ENCODE results near the gene SAP30BP.

Gene SAP30BP

DNA sequence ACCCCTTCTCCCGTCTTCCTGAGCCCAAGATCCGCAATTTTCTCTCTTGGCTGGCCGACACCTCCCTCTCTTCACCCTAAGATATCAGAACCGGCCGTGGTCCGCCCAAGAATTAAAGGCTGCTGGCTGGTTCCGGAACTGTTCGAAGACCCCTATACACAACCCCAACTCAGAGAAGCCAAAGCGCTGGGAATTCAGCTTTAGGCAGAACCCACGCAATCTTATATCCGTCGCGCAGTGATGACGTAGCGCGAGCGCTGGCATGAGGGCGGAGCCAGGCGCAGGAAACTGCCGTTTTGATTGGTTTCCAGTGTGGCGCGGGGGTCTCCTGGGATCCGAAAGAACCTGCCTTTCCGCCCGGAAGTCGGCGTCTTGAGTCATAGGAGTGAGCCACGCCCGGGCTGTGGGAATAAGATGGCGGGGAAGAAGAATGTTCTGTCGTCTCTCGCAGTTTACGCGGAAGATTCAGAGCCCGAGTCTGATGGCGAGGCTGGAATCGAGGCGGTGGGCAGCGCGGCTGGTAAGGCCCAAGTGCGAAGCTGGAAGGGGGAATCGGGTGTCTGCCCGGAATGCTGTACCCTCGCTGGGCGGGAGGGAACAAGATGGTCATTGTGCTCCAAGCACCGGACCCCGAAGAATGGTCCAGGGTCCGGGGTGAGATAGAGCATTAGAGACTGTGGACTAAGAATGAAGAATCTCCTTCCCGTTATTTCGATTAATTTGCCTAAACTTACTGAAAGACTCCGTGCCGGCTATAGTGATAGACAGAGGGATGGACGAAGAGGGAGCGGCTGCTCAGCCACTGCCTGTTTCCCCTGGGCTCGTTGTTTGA lies at the start of gene SAP30BP, which contains the start of gene RECQL5:
SAP30BP (plus strand) TSS at position 380 of the 832 bp plus-strand sequence; CDS start at position 415, 35 bp downstream.
RECQL5 (minus strand) TSS at position 196 of the 832 bp plus-strand sequence. CDS start 597 bp downstream, outside the sequence.
- H3K9me3 ChIP-seq (ENCODE audit: insufficient read depth, low read length) = no peaks in the 10 kb centered on the region
- H3K4me3 ChIP-seq (ENCODE audit: insufficient read length, low read depth) = peak within 1 kb of the TSS; percentile 99
- H3K4me1 ChIP-seq (ENCODE audit: insufficient read depth, insufficient read length) = no peaks in the 10 kb centered on the region
- peak; percentile 74 for TF ChIP-seq YY1 (IDR thresholded peaks at IDR 0.05; ENCODE audit: insufficient read depth, insufficient read length)
- no peak for TF ChIP-seq SUZ12 (IDR thresholded peaks at IDR 0.05; ENCODE audit: extremely low read depth, insufficient read depth, insufficient read length)
- DNase-seq (ENCODE audit: low read depth, low spot score) = peak; percentile 93
- peaks cover 66% of the 10 kb centered on the region for H3K36me3 ChIP-seq (ENCODE audit: insufficient read depth, insufficient read length, low read length)
- H3K27me3 ChIP-seq (ENCODE audit: insufficient read depth, insufficient read length) = no peaks in the 10 kb centered on the region
- peak within 1 kb of the TSS; percentile 99 for H3K9ac ChIP-seq (ENCODE audit: insufficient read length, low read depth)

DNA sequence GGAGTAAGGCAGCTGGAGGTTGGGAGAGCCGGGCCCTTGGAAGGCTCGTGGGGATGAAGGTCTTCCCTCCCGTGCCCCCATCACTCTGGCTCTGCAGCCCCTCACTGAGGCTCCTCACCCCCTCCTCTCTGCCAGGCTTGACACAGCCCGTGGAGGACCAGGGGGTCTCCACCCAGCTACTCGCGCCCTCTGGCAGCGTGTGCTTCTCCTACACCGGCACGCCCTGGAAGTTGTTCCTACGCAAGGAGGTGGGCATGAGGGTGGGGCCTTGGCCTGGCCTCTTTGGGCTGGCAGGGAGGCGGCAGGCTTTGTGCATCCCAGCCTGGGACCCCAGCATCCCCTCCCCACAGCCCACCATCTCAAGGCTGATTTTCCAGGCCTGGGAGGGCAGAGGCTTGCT lies 49.5 kb upstream of the SAP30BP start:
- Histone ChIP-seq H3K4me1 (ENCODE audit: insufficient read depth, insufficient read length) (peaks cover 30% of the 10 kb centered on the region), H3K9me3 (ENCODE audit: insufficient read depth, low read length) (no peaks in the 10 kb centered on the region), H3K4me3 (ENCODE audit: insufficient read length, low read depth) (no peak overlapping the region), H3K36me3 (ENCODE audit: insufficient read depth, insufficient read length, low read length) (no peaks in the 10 kb centered on the region), H3K9ac (ENCODE audit: insufficient read length, low read depth) (no peak overlapping the region), H3K27me3 (ENCODE audit: insufficient read depth, insufficient read length) (no peaks in the 10 kb centered on the region)
- no peak for TF ChIP-seq ZNF274 (IDR thresholded peaks at IDR 0.05; ENCODE audit: low read depth, low read length)
- TF ChIP-seq SUZ12 (IDR thresholded peaks at IDR 0.05; ENCODE audit: extremely low read depth, insufficient read depth, insufficient read length) = no peak
- TF ChIP-seq YY1 (IDR thresholded peaks at IDR 0.05; ENCODE audit: insufficient read depth, insufficient read length) = no peak
- DNase-seq (ENCODE audit: low read depth, low spot score) = no peak

DNA sequence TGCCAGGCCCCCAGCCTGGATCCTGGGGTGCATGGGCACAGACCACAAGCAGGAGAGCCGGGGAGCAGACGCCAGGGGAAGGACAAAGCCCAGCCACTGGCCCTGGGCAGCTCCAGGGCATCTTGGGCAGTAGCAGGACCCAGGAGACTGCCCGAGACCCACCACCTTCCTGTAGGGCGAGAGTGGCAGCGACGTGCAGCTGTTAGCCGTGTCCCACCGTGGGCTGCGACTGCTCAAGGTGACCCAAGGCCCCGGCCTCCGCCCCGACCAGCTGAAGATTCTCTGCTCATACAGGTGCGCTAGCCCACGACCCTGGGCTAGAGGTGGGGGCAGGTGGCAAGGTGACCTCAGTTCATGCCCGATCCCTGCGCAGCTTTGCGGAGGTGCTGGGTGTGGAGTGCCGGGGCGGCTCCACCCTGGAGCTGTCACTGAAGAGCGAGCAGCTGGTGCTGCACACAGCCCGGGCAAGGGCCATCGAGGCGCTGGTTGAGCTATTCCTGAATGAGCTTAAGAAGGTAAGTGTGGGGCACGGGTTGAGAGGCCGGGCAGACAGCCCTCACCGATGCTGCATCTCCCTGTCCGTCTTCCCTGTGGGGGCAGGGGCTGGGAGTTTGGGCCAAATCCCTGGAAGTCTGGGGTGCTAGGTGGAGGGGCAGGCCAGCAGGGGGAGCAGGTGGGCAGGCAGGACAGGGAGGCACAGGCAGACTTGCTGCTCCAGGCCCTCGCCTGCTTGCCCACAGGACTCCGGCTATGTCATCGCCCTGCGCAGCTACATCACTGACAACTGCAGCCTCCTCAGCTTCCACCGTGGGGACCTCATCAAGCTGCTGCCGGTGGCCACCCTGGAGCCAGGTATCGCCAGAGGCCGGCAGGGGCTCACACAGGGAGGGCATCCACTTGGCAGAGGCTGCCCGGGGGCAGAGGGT lies 47.4 kb upstream of the SAP30BP start:
- Histone ChIP-seq H3K27me3 (ENCODE audit: insufficient read depth, insufficient read length) (no peaks in the 10 kb centered on the region), H3K4me3 (ENCODE audit: insufficient read length, low read depth) (no peak overlapping the region), H3K9ac (ENCODE audit: insufficient read length, low read depth) (peak overlapping the region; percentile 61), H3K36me3 (ENCODE audit: insufficient read depth, insufficient read length, low read length) (peaks cover under 1% of the 10 kb centered on the region), H3K9me3 (ENCODE audit: insufficient read depth, low read length) (no peaks in the 10 kb centered on the region), H3K4me1 (ENCODE audit: insufficient read depth, insufficient read length) (peaks cover 23% of the 10 kb centered on the region)
- TF ChIP-seq ZNF274 (IDR thresholded peaks at IDR 0.05; ENCODE audit: low read depth, low read length) (no peak), YY1 (IDR thresholded peaks at IDR 0.05; ENCODE audit: insufficient read depth, insufficient read length) (no peak), SUZ12 (IDR thresholded peaks at IDR 0.05; ENCODE audit: extremely low read depth, insufficient read depth, insufficient read length) (no peak)
- peak; percentile 49 for DNase-seq (ENCODE audit: low read depth, low spot score)

DNA sequence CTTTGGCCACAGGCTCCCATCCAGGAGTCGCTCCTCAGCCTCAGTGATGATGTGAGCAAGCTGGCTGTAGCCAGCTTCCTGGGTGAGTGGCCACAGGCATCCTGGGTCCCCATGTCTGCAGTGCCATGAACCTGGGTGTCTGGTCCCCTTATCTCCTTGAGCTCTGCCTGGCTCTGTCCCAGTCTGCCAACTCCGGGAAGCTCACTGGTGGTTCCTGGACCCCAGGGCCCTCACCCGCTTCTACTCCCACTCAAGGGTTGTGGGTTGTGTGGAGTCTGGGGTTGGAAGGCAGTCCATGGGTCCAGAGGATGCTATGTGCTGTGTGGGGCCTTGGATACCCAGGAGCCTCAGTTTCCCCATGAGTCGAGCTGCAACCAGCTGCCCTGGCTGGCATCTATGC lies 45.6 kb upstream of the SAP30BP start:
- no peak for DNase-seq (ENCODE audit: low read depth, low spot score)
- H3K27me3 ChIP-seq (ENCODE audit: insufficient read depth, insufficient read length) = no peaks in the 10 kb centered on the region
- peaks cover 32% of the 10 kb centered on the region for H3K4me1 ChIP-seq (ENCODE audit: insufficient read depth, insufficient read length)
- TF ChIP-seq ZNF274 (IDR thresholded peaks at IDR 0.05; ENCODE audit: low read depth, low read length) (no peak), SUZ12 (IDR thresholded peaks at IDR 0.05; ENCODE audit: extremely low read depth, insufficient read depth, insufficient read length) (no peak), YY1 (IDR thresholded peaks at IDR 0.05; ENCODE audit: insufficient read depth, insufficient read length) (no peak)
- no peak overlapping the region for H3K4me3 ChIP-seq (ENCODE audit: insufficient read length, low read depth)
- H3K9ac ChIP-seq (ENCODE audit: insufficient read length, low read depth) = no peak overlapping the region
- no peaks in the 10 kb centered on the region for H3K9me3 ChIP-seq (ENCODE audit: insufficient read depth, low read length)
- peaks cover 17% of the 10 kb centered on the region for H3K36me3 ChIP-seq (ENCODE audit: insufficient read depth, insufficient read length, low read length)

DNA sequence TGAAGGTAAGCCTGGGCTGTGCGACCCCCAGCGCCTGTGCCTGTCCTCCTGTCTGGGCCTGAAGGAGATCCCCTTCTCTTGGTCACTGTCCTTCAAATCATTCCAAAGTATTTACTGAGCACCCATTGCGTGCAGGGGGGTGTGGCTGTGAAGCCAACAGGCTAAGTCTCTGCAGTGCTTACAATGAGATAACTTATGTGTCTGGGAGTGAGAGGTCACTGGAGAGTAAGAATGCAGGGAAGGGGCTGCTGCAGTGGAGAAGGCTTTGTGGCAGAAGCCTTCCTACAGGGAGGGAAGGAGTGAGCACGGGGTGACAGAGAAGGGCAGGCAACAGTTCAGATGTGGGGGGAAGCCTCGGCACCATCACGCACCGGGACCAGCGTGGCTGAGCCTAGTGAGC lies 45.1 kb upstream of the SAP30BP start:
- Histone ChIP-seq H3K27me3 (ENCODE audit: insufficient read depth, insufficient read length) (no peaks in the 10 kb centered on the region), H3K36me3 (ENCODE audit: insufficient read depth, insufficient read length, low read length) (peaks cover 22% of the 10 kb centered on the region), H3K9ac (ENCODE audit: insufficient read length, low read depth) (no peak overlapping the region), H3K9me3 (ENCODE audit: insufficient read depth, low read length) (no peaks in the 10 kb centered on the region), H3K4me1 (ENCODE audit: insufficient read depth, insufficient read length) (peaks cover 32% of the 10 kb centered on the region), H3K4me3 (ENCODE audit: insufficient read length, low read depth) (no peak overlapping the region)
- no peak for TF ChIP-seq YY1 (IDR thresholded peaks at IDR 0.05; ENCODE audit: insufficient read depth, insufficient read length)
- TF ChIP-seq ZNF274 (IDR thresholded peaks at IDR 0.05; ENCODE audit: low read depth, low read length) = no peak
- no peak for DNase-seq (ENCODE audit: low read depth, low spot score)

DNA sequence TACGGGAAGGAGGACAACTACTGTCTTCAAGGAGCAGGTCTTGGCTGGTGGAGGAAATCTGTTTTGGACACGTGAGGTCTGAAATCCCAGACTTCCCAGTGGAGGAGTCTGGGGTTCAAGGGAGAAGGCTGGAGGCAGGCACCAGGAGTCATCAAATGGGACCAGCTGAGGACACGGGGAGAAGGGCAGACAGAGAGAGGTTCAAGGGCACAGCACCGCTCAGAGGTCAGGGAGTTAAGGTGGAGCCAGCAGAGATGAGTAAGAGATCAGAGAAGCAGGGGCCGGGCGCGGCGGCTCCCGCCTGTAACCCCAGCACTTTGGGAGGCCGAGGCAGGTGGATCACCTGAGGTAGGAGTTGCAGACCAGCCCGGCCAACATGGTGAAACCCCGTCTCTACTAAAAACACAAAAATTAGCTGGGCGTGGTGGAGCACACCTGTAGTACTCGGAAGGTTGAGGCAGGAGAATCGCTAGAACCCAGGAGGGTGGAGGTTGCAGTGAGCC lies 44.3 kb upstream of the SAP30BP start:
- peaks cover 32% of the 10 kb centered on the region for H3K4me1 ChIP-seq (ENCODE audit: insufficient read depth, insufficient read length)
- TF ChIP-seq SUZ12 (IDR thresholded peaks at IDR 0.05; ENCODE audit: extremely low read depth, insufficient read depth, insufficient read length) (no peak), YY1 (IDR thresholded peaks at IDR 0.05; ENCODE audit: insufficient read depth, insufficient read length) (no peak), ZNF274 (IDR thresholded peaks at IDR 0.05; ENCODE audit: low read depth, low read length) (no peak)
- H3K9me3 ChIP-seq (ENCODE audit: insufficient read depth, low read length) = no peaks in the 10 kb centered on the region
- H3K36me3 ChIP-seq (ENCODE audit: insufficient read depth, insufficient read length, low read length) = peaks cover 27% of the 10 kb centered on the region
- no peak overlapping the region for H3K4me3 ChIP-seq (ENCODE audit: insufficient read length, low read depth)
- DNase-seq (ENCODE audit: low read depth, low spot score) = no peak
- H3K9ac ChIP-seq (ENCODE audit: insufficient read length, low read depth) = no peak overlapping the region
- H3K27me3 ChIP-seq (ENCODE audit: insufficient read depth, insufficient read length) = no peaks in the 10 kb centered on the region

All from NT2/D1 (cell line).